GM18909 (cell line): ENCODE results near the gene RAPGEF2.

ENCODE experiments used
- ATAC-seq: cut with Tn5 transposase; IDR thresholded peaks from one replicate; pipeline ENCODE4 v1.9.1; 2021; ENCODE audit warnings: mild to moderate bottlenecking; ENCODE audit not compliant: unreplicated experiment, poor library complexity

Gene RAPGEF2

GRCh38 chr4:159342374-159342773 lies 239.5 kb downstream of the RAPGEF2 start:
- ATAC-seq: no peak

GRCh38 chr4:159343116-159343515 lies 240.2 kb downstream of the RAPGEF2 start:
- ATAC-seq: no peak

- ATAC-seq: no peak
Observed at GRCh38 chr4:159344877-159345276, 242.0 kb downstream of the RAPGEF2 start.

GRCh38 chr4:159346681-159347080 lies 243.8 kb downstream of the RAPGEF2 start:
- no peak for ATAC-seq

- ATAC-seq: no peak
Observed at GRCh38 chr4:159347813-159348212, 244.9 kb downstream of the RAPGEF2 start.

GRCh38 chr4:159349332-159349731 lies 246.5 kb downstream of the RAPGEF2 start:
- no peak for ATAC-seq

- ATAC-seq: no peak
Observed at GRCh38 chr4:159352609-159353008, 249.7 kb downstream of the RAPGEF2 start.

- no peak for ATAC-seq
Observed at GRCh38 chr4:159353422-159354116, 250.7 kb downstream of the RAPGEF2 start.

GRCh38 chr4:159355466-159355865 lies 252.6 kb downstream of the RAPGEF2 start:
- ATAC-seq: no peak

GRCh38 chr4:159357350-159357749 lies 254.5 kb downstream of the RAPGEF2 start:
- no peak for ATAC-seq

GRCh38 chr4:159358226-159358625 lies 255.3 kb downstream of the RAPGEF2 start:
- no peak for ATAC-seq

- no peak for ATAC-seq
Observed at GRCh38 chr4:159360549-159360948, 257.7 kb downstream of the RAPGEF2 start.

- no peak for ATAC-seq
Observed at GRCh38 chr4:159363361-159363760, 260.5 kb downstream of the RAPGEF2 start.

GRCh38 chr4:159366966-159367780 lies 264.3 kb downstream of the RAPGEF2 start:
- ATAC-seq: no peak

GRCh38 chr4:159367781-159368080 lies 264.9 kb downstream of the RAPGEF2 start:
- ATAC-seq: peak; percentile 71

- no peak for ATAC-seq
Observed at GRCh38 chr4:159368320-159368719, 265.4 kb downstream of the RAPGEF2 start.

GRCh38 chr4:159369256-159369655 lies 266.4 kb downstream of the RAPGEF2 start:
- no peak for ATAC-seq

- ATAC-seq: no peak
Observed at GRCh38 chr4:159370286-159370685, 267.4 kb downstream of the RAPGEF2 start.

GRCh38 chr4:159374749-159375530 lies 272.1 kb downstream of the RAPGEF2 start:
- ATAC-seq: no peak

GRCh38 chr4:159376289-159376688 lies 273.4 kb downstream of the RAPGEF2 start:
- no peak for ATAC-seq

GRCh38 chr4:159378056-159378616 lies 275.3 kb downstream of the RAPGEF2 start:
- no peak for ATAC-seq
